Kidney (tissue), 14 donors: Measurements from ENCODE around the gene AXIN1. TPM values are rescaled to one million over a fixed set of nuclear protein-coding genes. Genes with fewer than 3 reads are reported as not detected.

Source experiments
- DNase-seq, 5 donors: peaks; one replicate each; pipeline ENCODE4 v3.0.0-alpha.2; 2013 to 2020
- FAIRE-seq: peaks from 2 replicates; lab custom pipeline; 2012; peaks lifted over from hg19 to GRCh38; lab: Jason Lieb, UNC
- H3K27ac ChIP-seq, 2 donors: one replicate each; pipeline ENCODE4 v1.7.0; 2013; ENCODE audit warnings: low read depth in 2 of 2, low read length in 2 of 2, inconsistent platforms in 1 of 2
- H3K27me3 ChIP-seq: one replicate; pipeline ENCODE4 v1.7.1; 2013; ENCODE audit warnings: low read length, inconsistent platforms; ENCODE audit not compliant: control insufficient read depth, insufficient read depth
- H3K36me3 ChIP-seq, 3 donors: one replicate each; pipeline versions ENCODE4 v1.7.0 to v1.7.1; 2013; ENCODE audit warnings: low read length in 3 of 3, control low read depth in 1 of 3, inconsistent platforms in 1 of 3; ENCODE audit not compliant: insufficient read depth in 3 of 3, control insufficient read depth in 2 of 3
- H3K4me1 ChIP-seq, 3 donors: one replicate each; pipeline versions ENCODE4 v1.7.0 to v1.7.1; 2013; ENCODE audit warnings: low read length in 3 of 3, inconsistent platforms in 1 of 3, low read depth in 1 of 3; ENCODE audit not compliant: control insufficient read depth in 2 of 3, insufficient read depth in 2 of 3
- H3K4me3 ChIP-seq, 3 donors: one replicate each; pipeline versions ENCODE4 v1.7.0 to v1.8.1; 2013; ENCODE audit warnings: low read length in 3 of 3, control low read depth in 1 of 3, inconsistent platforms in 1 of 3
- H3K9ac ChIP-seq, 3 donors: one replicate each; pipeline versions ENCODE4 v1.7.0 to v1.7.1; 2013; ENCODE audit warnings: low read length in 3 of 3, control low read depth in 1 of 3, inconsistent platforms in 1 of 3
- H3K9me3 ChIP-seq, 3 donors: one replicate each; pipeline versions ENCODE4 v1.7.0 to v1.7.1; 2013; ENCODE audit warnings: low read length in 3 of 3, control low read depth in 1 of 3, inconsistent platforms in 1 of 3; ENCODE audit not compliant: control insufficient read depth in 2 of 3, insufficient read depth in 1 of 3
- intact Hi-C: fragments of 100-400 bp; cut with DNase I; formaldehyde crosslinking; loops from one replicate; pipeline ENCODE4 v1.11.1; 2022
- polyA plus RNA-seq: library from polyadenylated mRNA; stranded (reverse); fragments of 350-450 nt; fragmentation: Illumina TruSeq; extraction: RNeasy Lipid Tissue Mini Kit (QIAGEN cat#74804); gene quantifications from one replicate; pipeline ENCODE4 v1.2.3, GENCODE V29; 2014; ENCODE audit warnings: low read depth, low replicate concordance; ENCODE audit not compliant: insufficient read depth
- total RNA-seq: library from RNA; stranded (reverse); fragmentation: NEBNext Ultra II Directional; extraction: Animal tissue kit (Norgen Biotek cat#: 25700); gene quantifications from one replicate; pipeline ENCODE4 v1.2.1, GENCODE V29; 2021
- TF ChIP-seq, protein P1 (sequence below): IDR thresholded peaks from 3 replicates; pipeline ENCODE4 v1.5.1; 2012; ENCODE audit warnings: mild to moderate bottlenecking, moderate library complexity, borderline replicate concordance; ENCODE audit not compliant: insufficient read depth; ENCODE audit errors: extremely low read depth
- donor health status: control.
- donor health status: control.
- donor health status: control.
- donor health status: control.
- donor health status: control.
- donor health status: DM: yes; HTN: yes; CAD: no.
- donor health status: Normal renal cell carcinoma (clear cell type).

Gene AXIN1
- total and polyA plus RNA-seq, 2 donors from 2014 or later = 9.7 to 24.6 TPM

DNA sequence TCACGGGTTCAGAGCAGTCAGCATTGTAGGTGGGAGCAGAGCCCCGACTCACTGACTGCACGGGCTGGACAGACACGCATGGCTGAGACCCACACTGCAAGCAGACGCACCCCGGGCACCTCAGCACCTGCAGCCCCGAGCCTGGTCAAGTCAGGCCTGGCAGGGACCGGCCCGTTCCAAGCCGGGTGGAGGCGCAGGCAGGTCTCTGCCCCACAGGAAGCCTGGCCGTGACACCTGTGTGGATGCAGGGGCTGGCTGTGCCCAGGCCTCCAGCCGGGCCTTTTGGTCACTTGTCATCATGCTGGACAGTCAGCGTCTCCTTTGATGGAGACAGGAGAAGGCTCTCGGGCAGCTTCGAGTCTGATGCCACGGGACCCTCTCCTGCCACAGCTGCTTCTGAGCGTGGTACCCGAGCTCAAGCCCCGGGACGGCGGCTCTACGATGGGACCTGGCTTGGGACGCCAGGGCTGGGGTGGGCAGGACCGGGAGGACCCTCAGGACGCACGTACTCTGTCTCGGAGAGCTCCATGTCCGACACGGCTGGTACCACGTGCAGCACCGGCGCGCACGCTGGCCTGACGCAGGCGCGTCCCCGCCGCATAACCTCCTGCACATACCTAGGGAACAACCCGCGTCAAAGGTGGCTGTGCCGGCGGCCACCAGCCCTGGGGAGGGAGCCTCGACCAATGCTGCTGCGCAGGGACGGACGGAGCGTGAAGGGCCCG is 61.7 kb downstream of the AXIN1 start:
- no peak for DNase-seq
- FAIRE-seq = no peak
- Histone ChIP-seq H3K4me1 (no peaks in the 10 kb centered on the region), H3K4me3 (no peak overlapping the region), H3K36me3 (peaks cover 0 to 8% (median 0%) of the 10 kb centered on the region in 3 donors), H3K27ac (no peak overlapping the region), H3K27me3 (no peaks in the 10 kb centered on the region), H3K9me3 (no peaks in the 10 kb centered on the region), H3K9ac (no peak overlapping the region)
- TF ChIP-seq, protein P1, sequence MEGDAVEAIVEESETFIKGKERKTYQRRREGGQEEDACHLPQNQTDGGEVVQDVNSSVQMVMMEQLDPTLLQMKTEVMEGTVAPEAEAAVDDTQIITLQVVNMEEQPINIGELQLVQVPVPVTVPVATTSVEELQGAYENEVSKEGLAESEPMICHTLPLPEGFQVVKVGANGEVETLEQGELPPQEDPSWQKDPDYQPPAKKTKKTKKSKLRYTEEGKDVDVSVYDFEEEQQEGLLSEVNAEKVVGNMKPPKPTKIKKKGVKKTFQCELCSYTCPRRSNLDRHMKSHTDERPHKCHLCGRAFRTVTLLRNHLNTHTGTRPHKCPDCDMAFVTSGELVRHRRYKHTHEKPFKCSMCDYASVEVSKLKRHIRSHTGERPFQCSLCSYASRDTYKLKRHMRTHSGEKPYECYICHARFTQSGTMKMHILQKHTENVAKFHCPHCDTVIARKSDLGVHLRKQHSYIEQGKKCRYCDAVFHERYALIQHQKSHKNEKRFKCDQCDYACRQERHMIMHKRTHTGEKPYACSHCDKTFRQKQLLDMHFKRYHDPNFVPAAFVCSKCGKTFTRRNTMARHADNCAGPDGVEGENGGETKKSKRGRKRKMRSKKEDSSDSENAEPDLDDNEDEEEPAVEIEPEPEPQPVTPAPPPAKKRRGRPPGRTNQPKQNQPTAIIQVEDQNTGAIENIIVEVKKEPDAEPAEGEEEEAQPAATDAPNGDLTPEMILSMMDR = no peak
- intact Hi-C loops = no loop called here

DNA sequence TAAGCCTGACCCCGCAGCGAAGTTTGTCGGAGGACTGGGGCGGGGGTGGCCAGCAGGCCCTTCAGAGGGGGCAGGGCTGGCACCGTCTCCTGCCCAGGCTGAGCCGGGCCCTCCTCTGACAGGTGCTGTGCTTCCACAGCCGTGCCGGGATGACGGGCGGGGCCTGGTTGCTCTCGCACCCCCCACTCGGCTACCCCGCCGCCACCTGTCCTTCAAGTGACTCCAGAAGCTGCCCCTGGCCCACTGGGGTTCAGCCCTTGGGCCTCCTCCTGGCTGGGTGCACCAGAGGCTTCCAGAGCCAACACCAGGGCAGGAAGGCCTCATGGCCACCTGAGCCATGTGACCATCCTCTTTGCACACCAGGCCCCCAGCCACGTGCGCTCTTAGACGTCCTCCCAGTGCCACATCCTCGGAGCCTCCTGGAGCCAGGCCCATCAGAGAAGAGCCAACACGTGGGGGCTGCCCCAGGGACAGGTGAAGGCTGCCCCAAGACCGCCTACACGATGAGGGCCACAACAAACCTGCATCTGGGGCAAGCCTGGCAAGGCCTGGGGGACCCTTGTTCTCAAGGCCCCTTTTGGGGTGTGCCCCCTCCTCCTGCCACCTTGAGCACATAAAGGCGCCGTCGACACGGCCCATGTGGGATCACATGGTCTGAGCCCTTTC is 62.4 kb downstream of the AXIN1 start:
- Histone ChIP-seq H3K4me1 (no peaks in the 10 kb centered on the region), H3K4me3 (no peak overlapping the region), H3K27ac (no peak overlapping the region), H3K27me3 (no peaks in the 10 kb centered on the region), H3K9me3 (no peaks in the 10 kb centered on the region), H3K36me3 (peaks cover 0 to 8% (median 0%) of the 10 kb centered on the region in 3 donors), H3K9ac (no peak overlapping the region)
- TF ChIP-seq, protein P1 = no peak
- FAIRE-seq (no peak), DNase-seq (no peak)
- intact Hi-C loops = no loop called here

DNA sequence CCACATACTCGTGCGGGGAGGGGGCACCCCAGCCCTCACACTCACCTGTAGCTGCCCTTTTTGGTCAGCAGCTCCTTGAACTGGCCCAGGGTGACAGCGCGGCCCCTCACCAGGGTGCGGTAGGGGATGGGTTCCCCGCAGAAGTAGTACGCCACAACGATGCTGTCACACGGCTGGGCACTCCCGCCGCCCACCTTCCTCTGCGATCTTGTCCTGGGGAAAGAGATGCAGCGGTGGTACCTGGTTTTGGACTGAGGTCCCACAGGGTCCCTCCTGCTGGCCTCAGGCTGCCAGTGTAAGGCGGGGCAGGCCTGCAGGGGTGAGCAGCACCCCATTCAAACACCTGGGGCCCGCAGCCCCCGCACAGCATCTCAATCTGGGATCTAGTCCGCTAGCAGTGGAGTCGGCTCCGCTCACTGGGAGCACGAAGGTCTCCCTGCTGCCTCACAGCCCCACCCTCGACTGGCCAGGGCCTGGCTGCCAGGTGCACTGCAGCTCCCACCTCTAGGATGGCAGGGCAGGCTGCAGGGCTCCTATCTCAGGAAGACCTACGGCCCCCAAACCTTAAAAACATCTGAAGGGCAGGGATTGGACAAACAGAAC is 63.0 kb downstream of the AXIN1 start:
- no peak for FAIRE-seq
- H3K27me3 ChIP-seq = no peaks in the 10 kb centered on the region
- no peaks in the 10 kb centered on the region for H3K9me3 ChIP-seq
- no peak overlapping the region for H3K27ac ChIP-seq
- H3K4me1 ChIP-seq = no peaks in the 10 kb centered on the region
- peaks cover 0 to 8% (median 0%) of the 10 kb centered on the region in 3 donors for H3K36me3 ChIP-seq
- no peak overlapping the region for H3K4me3 ChIP-seq
- DNase-seq = no peak
- intact Hi-C loops = no loop called here
- no peak overlapping the region for H3K9ac ChIP-seq
- TF ChIP-seq, protein P1 = no peak
